Pancreas (tissue), 10 donors: ENCODE results near the gene MBLAC2. TPM values are rescaled to one million over a fixed set of nuclear protein-coding genes. Genes with fewer than 3 reads are reported as not detected.

ENCODE experiments used
- ATAC-seq, 4 donors: fragments of 200-7000 bp; cut with Tn5 transposase; one replicate each; pipeline versions ENCODE4 v1.8.0 to v1.9.1; 2020; ENCODE audit warnings: mild to moderate bottlenecking in 4 of 4, moderate library complexity in 4 of 4
- DNase-seq, 6 donors: peaks; one replicate each; pipeline ENCODE4 v3.0.0-alpha.2; 2020
- FAIRE-seq: peaks from 2 replicates; lab custom pipeline; 2012; peaks lifted over from hg19 to GRCh38; lab: Jason Lieb, UNC
- H3K27ac ChIP-seq, 4 donors: fragments of 200-600 bp; sonication (generic); 1 replicate in 3 of 4; 2 replicates in 1 of 4; pipeline versions ENCODE4 v1.5.0 to v1.8.0; 2020
- H3K27me3 ChIP-seq, 4 donors: fragments of 200-600 bp; one replicate each; pipeline ENCODE4 v1.8.0; 2021
- H3K36me3 ChIP-seq, 3 donors: fragments of 200-600 bp; sonication (generic) in 1 of 3; one replicate each; pipeline versions ENCODE4 v1.5.0 to v1.8.0; 2020 to 2021
- H3K4me1 ChIP-seq, 3 donors: fragments of 200-600 bp; one replicate each; pipeline ENCODE4 v1.8.0; 2021
- H3K4me3 ChIP-seq, 4 donors: fragments of 200-600 bp; sonication (generic) in 2 of 4; one replicate each; pipeline versions ENCODE4 v1.5.0 to v1.8.0; 2020 to 2021
- H3K9me3 ChIP-seq, 4 donors: fragments of 200-600 bp; one replicate each; pipeline ENCODE4 v1.8.0; 2021
- CTCF ChIP-seq, 4 donors: fragments of 200-600 bp; sonication (generic) in 3 of 4; IDR thresholded peaks; one replicate each; pipeline versions ENCODE4 v1.5.0 to v1.8.0; 2021; ENCODE audit warnings: antibody characterized with exemption in 4 of 4
- WGBS, 2 donors: extraction: QIAGEN DNeasy Blood & Tissue Kit; methylation state at CpG; one replicate each; pipeline ENCODE4 v1.1.7; 2013; 5-methylcytosine and 5-hydroxymethylcytosine counted together
- intact Hi-C, 3 donors: fragments of 100-400 bp; cut with DNase I; formaldehyde crosslinking; loops; one replicate each; pipeline versions ENCODE4 v1.11.1 to v1.14.2; 2022
- polyA plus RNA-seq, 2 donors: library from polyadenylated mRNA; stranded (reverse); fragments of 200-250 nt; gene quantifications; one replicate each; pipeline ENCODE4 v1.2.3, GENCODE V29; 2013
- total RNA-seq, 6 donors: library from RNA; stranded (reverse); fragmentation: NEBNext Ultra II Directional in 4 of 6; extraction: Animal tissue kit (Norgen Biotek cat#: 25700) in 4 of 6; gene quantifications; one replicate each; pipeline versions ENCODE4 v1.2.1 to v1.2.4, GENCODE V29; 2021 to 2023
- donor health status: healthy with polysubstance abuse.
- donor health status: DM: no; HTN: no; CAD: no; lungs with moderate emphysema.
- donor health status: DM: no; HTN: no; CAD: no.
- donor health status: control.
- donor health status: control.
- donor health status: Bipolar disorder and iron deficiency.
- donor health status: DM: yes; HTN: yes; CAD: no.
- donor health status: DM: no; HTN: no; CAD: no.
- donor health status: DM: no; HTN: no; CAD: no.
- donor health status: DM: yes; HTN: yes; CAD: no.

Gene MBLAC2
- total and polyA plus RNA-seq, 8 donors, result 1.5 to 3.5 (median 2.8) TPM

GRCh38 chr5:90479611-90480385, 5.2 kb upstream of the MBLAC2 start:
- intact Hi-C loops, result loop anchor here in 1 of 3 donors (10.0 kb wide), 1 partner anchor 45 kb away; the partner anchor contains the start of gene LYSMD3
- no peak for TF ChIP-seq CTCF (IDR thresholded peaks at IDR 0.05)
- no peak for ATAC-seq
- H3K36me3 ChIP-seq, result no peaks in the 10 kb centered on the region
- H3K4me3 ChIP-seq, result no peak overlapping the region
- H3K4me1 ChIP-seq, result peaks cover 0 to 3% (median 0%) of the 10 kb centered on the region in 3 donors
- H3K9me3 ChIP-seq, result no peaks in the 10 kb centered on the region
- no peak for FAIRE-seq
- no peak for DNase-seq
- H3K27me3 ChIP-seq, result no peaks in the 10 kb centered on the region
- no peak overlapping the region for H3K27ac ChIP-seq

GRCh38 chr5:90477621-90478215, 3.1 kb upstream of the MBLAC2 start:
- WGBS, 2 donors, result 85 to 86% methylated on average over 8 of the region's 8 CpGs
- FAIRE-seq, result no peak
- Histone ChIP-seq H3K36me3 (no peaks in the 10 kb centered on the region), H3K9me3 (no peaks in the 10 kb centered on the region), H3K27me3 (no peaks in the 10 kb centered on the region), H3K4me3 (no peak overlapping the region), H3K27ac (no peak overlapping the region), H3K4me1 (peaks cover 2 to 6% (median 3%) of the 10 kb centered on the region in 3 donors)
- DNase-seq, result no peak
- no peak for ATAC-seq
- intact Hi-C loops, result loop anchor here in 1 of 3 donors (10.0 kb wide), 1 partner anchor 47 kb away; the partner anchor contains the start of gene LYSMD3
- no peak for TF ChIP-seq CTCF (IDR thresholded peaks at IDR 0.05)

GRCh38 chr5:90477073-90477472, 2.5 kb upstream of the MBLAC2 start:
- ATAC-seq, result no peak
- Histone ChIP-seq H3K27ac (no peak overlapping the region), H3K27me3 (no peaks in the 10 kb centered on the region), H3K36me3 (no peaks in the 10 kb centered on the region), H3K9me3 (no peaks in the 10 kb centered on the region), H3K4me3 (no peak overlapping the region), H3K4me1 (peaks cover 7 to 12% (median 8%) of the 10 kb centered on the region in 3 donors)
- FAIRE-seq, result no peak
- TF ChIP-seq CTCF (IDR thresholded peaks at IDR 0.05), result no peak
- no peak for DNase-seq
- intact Hi-C loops, result loop anchor here in 1 of 3 donors (10.0 kb wide), 1 partner anchor 48 kb away; the partner anchor contains the start of gene LYSMD3
- 65 to 79% methylated on average over 2 of the region's 2 CpGs for WGBS, 2 donors

- H3K27me3 ChIP-seq, result no peaks in the 10 kb centered on the region
- DNase-seq, result no peak
- intact Hi-C loops, result loop anchor here in 1 of 3 donors (10.0 kb wide), 1 partner anchor 48 kb away; the partner anchor contains the start of gene LYSMD3
- no peak for FAIRE-seq
- H3K4me3 ChIP-seq, result no peak overlapping the region
- peaks cover 11 to 14% (median 11%) of the 10 kb centered on the region in 3 donors for H3K4me1 ChIP-seq
- no peak for TF ChIP-seq CTCF (IDR thresholded peaks at IDR 0.05)
- H3K36me3 ChIP-seq, result no peaks in the 10 kb centered on the region
- no peaks in the 10 kb centered on the region for H3K9me3 ChIP-seq
- WGBS, 2 donors, result 85 to 87% methylated on average over 3 of the region's 3 CpGs
- no peak for ATAC-seq
- H3K27ac ChIP-seq, result no peak overlapping the region
Measured at GRCh38 chr5:90476391-90476790, 1.8 kb upstream of the MBLAC2 start.
